MV-4-11 (cell line): ENCODE measurements around the gene SGK2.
"Not testable (repeated sequence)": the region's sequence is repeated elsewhere in the genome, so short reads cannot be mapped to it uniquely, and the experiment has no call there.

ENCODE experiments used
- DNase-seq: peaks from one replicate; lab custom pipeline; 2025; lab: John Stamatoyannopoulos, UW

The SGK2 gene

DNA sequence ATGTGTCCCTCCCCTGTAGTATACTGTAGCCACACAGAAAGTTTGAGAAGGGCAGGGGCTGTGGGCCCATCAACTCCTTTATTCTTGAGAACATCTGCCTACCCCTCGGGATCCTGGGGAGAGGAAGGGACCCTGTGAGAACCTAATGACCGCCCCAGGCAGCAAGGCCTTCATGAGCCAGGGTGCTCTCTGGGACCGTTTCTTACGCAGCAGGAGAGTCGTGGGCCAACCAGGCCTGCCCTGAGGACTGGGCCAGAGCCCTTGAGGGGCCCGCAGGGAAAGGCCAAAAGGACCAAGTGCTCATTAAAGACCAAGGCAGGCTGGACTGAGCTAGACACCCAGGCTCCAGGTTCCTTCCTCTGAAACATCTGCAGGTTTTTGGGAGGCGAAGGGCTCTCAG lies 5.2 kb downstream of the SGK2 start:
- no peak for DNase-seq

DNA sequence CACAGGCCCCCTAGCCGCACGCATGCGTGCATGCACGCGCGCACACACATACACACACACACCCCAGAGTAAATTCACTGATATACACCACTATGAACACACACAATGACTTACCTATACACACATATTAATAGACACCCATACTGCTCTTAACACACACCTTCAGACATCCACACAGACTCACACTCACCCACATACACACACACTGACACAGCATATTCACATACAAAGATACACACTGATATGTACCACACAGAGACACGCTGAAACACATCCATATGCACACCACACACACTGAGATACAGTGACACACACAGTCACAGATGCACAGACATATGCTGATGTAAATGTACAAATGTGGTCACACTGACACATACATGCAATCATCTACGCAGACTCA lies 5.6 kb downstream of the SGK2 start:
- no peak for DNase-seq

DNA sequence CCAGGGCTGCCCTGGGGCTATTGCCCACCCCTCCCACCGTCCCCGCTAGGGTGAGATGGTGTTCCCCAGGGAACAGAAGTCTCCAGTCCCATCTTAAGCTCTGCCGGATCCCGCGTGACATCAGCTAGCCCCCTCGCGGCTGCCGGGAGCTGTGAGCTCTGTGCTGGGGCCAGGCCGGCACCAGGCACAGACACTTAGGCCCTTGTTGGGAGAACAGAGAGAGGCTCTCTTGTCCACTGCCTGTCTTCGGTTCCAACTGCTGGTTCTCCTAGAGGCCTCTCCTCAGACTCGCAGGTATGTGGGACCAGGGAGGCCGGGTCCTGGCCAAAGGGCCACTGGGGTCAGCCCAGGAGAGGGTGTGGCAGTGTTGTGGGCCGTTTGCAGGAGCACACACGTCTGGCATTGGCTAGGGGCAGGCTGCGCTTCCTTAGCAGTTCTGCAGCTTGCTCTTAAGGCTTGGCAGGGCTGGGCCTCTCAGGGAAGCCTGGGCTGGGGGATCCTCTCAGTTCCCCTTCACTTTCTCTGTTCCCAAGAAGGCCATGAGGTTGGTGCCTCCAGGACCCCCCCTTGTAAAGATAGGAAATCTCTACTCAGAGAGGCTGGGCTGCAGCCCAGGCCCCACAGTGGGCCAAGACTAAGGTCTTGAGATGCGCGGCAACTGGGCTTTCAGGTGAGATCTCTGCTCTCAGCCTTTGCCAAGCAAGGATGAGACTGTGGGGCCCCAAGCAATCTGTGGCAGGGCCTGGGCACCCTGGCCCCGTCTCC lies 6.3 kb downstream of the SGK2 start:
- no peak for DNase-seq

DNA sequence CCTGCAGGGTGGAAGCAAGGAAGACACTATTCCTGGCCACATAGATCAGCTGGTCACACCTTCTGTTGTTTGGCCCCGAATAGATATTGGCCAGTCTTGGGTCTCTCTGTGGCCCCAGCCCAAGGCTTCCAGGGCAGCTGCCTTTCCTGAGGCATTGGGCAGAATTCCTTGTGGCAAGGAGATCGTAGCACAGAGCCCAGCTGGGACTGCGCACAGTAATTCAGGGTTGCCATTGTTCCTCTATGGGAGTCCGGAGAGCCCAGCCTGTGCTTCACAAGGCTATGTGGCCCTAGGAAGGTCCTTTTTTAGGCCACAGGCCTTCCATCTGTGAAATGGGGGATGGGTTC lies 6.9 kb downstream of the SGK2 start:
- DNase-seq, result no peak

DNA sequence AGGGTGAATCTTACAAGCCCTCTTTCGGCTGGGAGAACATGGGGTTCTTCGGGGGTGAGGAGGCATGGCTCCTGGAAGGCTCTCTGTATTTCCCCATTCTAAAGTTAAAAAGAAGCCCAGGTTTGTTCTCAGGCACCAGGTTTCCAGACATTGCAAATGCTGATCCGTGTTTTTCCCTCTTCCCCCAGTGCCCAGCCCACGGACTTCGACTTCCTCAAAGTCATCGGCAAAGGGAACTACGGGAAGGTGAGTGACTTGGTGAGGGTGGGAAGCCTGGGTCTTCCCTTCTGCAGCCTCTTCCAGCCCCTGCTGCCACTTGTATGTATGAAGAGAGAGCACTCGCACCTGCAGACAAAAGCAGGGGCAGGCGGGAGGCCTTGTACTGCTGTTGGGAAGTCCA lies 8.7 kb downstream of the SGK2 start:
- no peak for DNase-seq

DNA sequence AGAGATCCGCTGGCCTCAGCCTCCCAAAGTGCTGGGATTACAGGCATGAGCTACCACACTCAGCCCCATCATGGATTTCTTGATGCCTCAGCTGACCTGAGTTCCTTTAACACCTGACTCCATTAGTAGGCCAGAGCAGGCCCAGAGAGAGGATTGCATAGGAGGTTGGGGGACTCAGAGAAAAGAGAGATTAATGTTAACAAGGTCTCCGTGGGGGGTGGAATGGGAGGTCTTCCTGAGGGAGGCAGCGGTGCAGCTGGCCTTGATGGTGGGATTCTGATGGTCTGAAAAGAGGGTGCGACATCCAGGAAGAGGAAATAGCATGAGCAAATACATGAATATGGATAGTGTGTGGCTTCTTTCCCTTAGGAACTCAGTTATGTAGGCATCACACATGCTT lies 9.9 kb downstream of the SGK2 start:
- no peak for DNase-seq

DNA sequence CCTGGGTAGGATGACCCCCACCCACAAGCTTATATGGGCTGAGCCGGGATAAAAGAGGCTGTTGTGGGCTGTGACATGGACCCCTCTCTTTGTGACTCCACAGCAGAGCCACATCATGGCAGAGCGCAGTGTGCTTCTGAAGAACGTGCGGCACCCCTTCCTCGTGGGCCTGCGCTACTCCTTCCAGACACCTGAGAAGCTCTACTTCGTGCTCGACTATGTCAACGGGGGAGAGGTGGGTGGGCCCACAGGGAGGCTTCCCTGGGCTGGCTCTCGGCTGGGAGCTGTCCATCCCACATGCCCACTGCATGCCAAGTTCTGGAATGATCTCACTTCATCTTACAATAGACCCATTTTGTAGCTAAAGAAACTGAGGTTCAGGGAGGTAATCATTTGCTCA lies 10.5 kb downstream of the SGK2 start:
- no peak for DNase-seq

DNA sequence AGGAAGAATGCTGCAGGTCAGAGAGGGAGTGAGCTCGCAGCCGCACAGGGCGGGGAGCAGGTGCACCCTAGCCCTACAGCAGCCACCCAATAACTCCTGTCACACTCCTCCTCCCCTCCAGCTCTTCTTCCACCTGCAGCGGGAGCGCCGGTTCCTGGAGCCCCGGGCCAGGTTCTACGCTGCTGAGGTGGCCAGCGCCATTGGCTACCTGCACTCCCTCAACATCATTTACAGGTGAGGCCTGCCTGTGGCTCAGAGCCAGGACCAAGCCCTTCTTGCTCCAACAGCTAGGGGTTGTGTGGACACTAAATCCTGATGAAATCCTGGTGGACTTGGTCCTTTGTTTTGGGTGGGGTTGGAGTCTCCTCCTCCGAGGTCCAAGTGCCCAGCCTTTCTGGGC lies 11.7 kb downstream of the SGK2 start:
- DNase-seq, result no peak

DNA sequence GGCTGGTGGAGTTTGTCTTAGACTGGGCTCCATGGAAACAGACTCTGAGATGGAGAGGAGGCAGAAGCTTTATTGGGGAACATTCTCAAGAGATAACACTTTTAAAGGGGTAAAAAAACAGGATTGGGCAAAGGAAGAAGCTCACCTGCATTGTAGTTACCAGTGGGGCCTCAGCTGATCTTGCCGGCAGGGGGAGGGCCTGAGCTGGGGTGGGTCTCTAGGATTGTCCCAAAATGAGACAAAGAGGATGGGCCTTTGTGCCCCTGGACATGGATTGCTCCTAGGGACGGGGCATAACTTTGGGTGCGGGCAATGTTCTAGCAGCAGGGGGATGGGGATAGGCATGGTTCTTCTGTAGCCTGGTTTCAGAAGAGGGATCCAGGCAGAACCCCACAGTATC lies 12.5 kb downstream of the SGK2 start:
- no peak for DNase-seq

DNA sequence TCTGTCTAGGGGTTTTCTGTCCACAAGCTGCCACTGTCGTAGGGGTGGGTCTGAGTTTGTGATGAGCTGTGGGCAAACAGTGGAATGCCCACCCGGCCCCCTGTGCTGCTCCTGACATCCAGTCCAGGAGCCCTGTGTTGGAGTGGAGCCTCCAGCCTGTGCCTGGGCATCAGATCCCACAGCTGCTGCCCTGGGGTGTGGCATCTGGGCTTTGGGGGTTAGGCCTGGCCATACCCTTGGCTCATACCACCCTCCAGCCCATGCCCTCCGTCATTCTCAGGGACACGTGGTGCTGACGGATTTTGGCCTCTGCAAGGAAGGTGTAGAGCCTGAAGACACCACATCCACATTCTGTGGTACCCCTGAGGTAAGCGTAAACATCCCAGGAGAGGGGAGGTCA lies 12.9 kb downstream of the SGK2 start:
- no peak for DNase-seq

DNA sequence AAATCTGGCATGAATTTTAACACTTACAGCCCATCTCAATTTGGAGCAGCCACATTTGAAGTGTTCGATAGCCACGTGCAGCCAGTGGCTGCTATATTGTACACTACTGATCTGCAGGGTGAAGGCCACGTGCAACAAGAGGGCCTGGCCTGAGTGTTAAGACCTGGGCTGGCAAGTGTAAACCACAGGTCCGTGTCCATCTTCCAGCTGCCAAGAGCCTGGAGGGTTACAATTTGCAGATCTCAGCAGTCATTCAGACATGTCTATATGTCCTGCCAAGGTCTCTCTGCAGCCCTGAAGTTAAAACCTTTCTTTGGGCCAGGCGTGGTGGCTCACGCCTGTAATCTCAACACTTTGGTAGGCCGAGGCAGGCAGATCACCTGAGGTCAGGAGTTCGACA lies 14.1 kb downstream of the SGK2 start:
- DNase-seq, result no peak

DNA sequence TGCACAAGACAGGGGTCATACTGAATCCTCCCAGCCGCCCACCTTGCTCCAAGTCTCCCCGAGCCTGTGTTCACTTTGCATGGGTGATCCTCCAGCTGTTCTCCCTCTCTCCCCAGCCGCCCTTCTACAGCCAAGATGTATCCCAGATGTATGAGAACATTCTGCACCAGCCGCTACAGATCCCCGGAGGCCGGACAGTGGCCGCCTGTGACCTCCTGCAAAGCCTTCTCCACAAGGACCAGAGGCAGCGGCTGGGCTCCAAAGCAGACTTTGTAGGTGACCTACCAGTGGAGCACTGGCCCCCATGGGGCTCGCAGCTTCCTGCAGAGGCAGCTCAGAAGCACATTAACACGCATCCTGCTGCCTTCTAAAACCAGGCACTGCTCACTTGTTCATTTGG lies 17.3 kb downstream of the SGK2 start:
- DNase-seq, result no peak

DNA sequence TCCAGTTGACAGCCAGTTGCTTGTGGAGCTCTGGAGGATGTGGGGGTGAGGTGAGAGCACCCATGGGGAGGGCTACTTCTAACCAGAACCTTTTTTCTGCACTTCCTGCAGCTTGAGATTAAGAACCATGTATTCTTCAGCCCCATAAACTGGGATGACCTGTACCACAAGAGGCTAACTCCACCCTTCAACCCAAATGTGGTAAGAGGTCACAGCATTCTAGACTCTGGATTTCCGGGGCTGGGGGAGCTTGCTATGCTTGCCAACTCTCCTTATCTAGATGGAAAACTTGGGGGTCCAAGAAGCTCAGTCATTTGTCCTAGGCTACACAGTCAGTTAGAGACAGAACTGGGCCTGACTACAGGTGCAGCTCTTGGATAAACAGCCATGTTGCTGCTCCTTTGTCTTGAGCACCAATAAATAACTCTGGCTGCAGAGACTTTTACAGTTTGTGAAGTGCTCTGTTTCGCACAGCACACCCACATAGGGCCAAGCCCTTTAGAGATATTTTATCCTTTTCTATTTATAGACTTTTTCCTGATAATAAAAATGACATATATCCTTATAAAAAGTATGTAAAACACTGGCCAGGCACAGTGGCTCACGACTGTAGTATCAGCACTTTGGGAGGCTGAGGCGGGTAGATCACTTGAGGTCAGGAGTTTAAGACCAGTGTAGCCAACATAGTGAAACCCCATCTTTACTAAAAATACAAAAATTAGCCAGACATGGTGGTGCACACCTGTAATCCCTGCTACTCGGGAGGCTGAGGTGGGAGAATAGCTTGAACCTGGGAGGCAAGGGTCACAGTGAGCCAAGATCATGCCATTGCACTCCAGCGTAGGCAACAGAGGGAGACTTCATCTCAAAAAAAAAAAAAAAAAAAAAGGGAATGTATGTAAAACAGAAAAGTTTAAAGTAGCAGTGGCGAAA lies 21.3 kb downstream of the SGK2 start:
- peak; percentile 77 for DNase-seq

DNA sequence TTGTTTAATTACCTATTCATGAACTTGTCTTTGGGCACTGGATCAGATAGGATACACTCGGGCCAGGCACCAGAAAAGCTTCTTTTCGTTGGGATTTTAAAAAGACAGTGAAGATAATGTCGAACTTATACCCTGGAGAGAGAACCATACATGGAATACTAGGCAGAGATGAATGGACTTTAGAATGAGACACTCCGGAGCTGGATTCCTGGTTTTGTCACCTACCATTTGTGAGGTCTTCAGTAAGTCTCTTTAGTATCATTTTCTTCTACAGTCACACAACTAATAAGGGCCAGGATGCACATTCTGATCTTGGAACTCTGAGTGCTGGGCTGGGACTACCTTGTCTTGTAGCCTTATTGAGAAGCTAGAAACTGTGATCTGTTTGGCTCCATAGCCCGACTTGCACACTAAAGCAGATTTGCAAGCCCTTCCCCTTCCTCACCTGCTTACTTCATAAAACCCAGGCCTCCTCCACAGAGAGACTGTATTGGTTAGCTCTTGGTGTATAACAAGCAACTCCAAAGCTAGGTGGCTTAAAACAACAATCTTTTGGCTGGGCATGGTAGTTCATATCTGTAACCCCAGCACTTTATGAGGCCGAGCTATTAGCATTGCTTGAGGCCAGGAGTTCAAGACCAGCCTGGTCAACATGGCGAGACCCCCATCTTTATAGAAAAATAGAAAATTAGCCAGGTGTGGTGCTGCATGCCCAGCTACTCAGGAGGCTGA lies 24.5 kb downstream of the SGK2 start:
- no peak for DNase-seq

DNA sequence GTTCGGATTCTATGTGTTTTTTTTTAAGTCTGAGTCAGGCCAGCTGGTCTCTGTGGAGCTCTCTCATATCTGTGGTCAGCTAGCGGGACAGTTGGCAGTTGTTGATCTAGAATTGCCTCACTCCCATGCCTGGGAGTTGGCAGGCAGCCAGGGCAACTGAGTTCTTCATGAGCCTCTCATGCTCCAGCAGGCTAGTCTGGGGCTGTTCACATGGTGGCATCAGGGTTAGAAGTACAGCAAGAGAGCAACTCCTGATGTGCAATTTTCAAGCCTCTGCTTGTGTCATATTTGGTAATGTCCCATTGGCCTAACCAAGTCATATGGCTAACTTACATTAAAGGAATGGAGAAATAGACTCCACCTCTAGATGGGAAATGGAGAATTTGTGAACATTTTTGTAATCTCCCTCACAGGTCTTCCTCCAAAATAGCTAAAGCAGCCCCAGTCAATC lies 25.2 kb downstream of the SGK2 start:
- peak; percentile 99 for DNase-seq

DNA sequence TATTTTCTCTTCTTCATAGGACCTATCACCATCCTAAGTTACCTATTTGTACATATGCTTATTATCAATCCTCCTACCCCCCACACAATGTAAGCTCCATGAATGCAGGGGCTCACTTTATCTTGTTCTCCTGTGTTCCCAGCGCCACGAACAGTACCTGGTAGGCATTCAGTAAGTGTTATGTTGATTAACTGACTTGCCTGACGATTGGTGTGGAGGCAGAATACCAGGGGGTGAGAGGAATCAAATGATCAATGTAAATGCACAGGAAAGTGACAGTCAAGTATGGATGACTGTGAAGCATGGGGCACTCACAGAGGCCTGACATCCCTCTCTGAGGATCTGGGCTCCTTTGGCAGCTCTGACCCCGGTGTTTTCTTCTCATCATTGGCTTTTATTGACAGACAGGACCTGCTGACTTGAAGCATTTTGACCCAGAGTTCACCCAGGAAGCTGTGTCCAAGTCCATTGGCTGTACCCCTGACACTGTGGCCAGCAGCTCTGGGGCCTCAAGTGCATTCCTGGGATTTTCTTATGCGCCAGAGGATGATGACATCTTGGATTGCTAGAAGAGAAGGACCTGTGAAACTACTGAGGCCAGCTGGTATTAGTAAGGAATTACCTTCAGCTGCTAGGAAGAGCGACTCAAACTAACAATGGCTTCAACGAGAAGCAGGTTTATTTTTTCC lies 25.8 kb downstream of the SGK2 start:
- peak; percentile 17 for DNase-seq

DNA sequence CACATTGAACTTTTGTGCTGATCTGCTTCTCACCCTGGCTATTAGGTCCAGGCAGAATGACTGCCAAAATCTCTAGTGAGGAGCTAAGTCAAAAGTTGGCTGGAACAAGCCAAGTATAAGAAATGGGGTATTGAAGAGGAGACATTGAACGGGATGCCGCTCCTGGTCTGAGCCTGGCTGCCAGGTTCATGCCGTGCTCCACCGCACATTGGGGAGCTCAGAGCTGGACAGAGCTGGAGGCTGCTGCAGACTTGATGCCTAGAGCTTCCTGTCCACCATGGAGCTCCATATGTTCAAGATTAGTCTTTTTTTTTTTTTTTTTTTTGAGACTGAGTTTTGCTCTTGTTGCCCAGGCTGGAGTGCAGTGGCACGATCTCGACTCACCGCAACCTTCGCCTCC lies 27.8 kb downstream of the SGK2 start:
- DNase-seq, result no peak

DNA sequence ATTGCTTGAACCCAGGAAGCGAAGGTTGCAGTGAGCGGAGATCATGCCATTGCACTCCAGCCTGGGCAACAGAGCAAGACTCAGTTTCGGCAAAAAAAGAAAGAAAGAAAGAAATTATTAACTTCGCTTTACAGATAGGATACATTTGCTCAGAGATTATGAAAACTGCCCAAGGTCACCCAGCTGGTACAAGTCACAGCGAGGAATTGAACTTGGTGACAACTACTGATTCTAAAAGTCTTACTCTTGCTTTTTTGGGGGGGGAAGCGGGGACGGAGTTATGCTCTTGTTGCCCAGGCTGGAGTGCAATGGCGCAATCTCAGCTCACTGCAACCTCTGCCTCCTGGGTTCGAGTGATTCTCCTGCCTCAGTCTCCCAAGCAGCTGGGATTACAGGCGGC lies 29.7 kb downstream of the SGK2 start:
- DNase-seq, result not testable (repeated sequence)

DNA sequence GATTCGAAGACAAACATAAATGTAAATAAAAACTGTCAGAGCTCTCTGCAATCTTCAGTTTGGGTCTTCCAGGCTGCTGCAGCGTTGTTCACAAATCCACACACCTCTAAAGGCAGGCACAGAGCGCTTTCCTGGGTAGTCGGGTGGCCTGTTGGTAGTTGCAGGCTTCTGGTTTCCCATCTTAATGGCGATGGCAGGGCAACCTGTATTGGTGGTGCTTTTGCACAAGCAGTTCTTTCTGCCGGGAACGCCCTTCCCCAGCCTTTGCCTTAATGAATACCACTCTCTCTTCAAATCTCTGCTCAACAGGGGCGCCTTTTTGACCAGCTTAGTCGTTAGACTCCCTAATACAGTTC lies 31.2 kb downstream of the SGK2 start:
- peak; percentile 30 for DNase-seq

DNA sequence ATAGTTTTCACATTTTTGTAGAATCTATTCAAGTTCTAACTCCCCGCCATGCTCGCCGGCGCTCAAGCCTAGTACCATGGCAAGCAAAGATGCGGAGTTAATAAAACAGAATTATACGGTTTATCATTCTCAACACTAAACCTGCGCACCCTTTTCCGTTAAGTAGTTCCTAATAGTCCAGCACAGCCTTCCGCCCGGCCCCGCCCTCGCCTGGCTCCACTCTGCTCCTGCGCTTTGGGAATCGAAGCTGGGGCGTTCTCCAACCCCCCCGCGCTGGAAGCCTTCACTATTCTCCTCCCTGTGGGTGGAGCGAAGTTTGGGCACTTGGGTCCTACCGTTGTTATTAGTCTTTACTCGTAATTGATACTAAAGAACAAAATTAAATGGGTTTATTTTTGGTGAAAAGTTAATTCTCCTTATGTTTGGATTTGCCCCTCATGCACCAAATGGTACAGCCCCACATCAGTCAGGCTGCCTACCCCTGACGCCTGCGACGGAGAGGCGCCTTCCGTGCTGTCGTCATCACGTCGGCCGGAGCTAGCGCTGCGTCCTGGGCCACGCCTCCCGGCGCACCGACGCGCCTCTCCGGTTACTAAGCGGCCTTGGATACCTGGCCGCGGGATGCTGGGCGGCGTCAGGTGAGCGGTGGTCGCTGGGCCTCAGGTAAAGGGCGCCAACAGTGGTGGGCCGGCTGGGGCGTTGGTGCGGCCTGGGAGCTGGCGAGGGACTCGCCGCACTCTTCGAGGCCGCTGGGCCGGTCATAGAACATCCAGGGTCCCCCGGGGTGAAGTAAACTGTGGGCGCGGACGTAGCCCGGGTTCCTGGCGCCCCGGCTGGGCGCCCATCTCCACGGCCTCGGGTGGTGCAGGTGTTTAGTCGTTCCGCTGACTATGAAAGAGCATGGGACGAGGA lies 31.8 kb downstream of the SGK2 start, which contains the start of gene IFT52:
TSS of gene IFT52 (plus strand) at position 546 of the 912 bp plus-strand sequence. CDS start 3,762 bp downstream, outside the sequence.
- DNase-seq, result peak; percentile 90

DNA sequence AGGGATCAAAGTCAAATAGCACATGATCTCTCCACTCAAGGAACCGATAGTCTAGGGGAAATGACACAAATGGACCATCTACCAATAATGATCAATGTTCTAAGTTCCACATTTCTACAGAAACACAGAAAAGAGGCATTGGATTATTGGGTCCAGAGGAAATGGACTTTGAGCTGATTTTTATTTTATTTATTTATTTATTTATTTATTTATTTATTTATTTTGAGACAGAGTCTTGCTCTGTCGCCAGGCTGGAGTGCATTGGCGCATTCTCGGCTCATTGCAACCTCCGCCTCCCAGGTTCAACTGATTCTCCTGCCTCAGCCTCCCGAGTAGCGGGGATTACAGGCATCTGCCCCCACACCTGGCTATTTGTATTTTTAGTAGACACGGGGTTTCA lies 43.1 kb downstream of the SGK2 start:
- not testable (repeated sequence) for DNase-seq
